Thoracic aorta (tissue), 2 donors: Measurements from ENCODE around the gene PRKCSH. TPM values are rescaled to one million over a fixed set of nuclear protein-coding genes. Genes with fewer than 3 reads are reported as not detected.

ENCODE experiments used
- ATAC-seq: fragments of 150-250 bp; one replicate; pipeline ENCODE4 v1.8.0; 2017; ENCODE audit warnings: low read depth; ENCODE audit not compliant: insufficient number of reproducible peaks, low FRiP score
- DNase-seq: peaks from one replicate; pipeline ENCODE4 v3.0.0-alpha.2; 2020; ENCODE audit warnings: low spot score
- H3K27ac ChIP-seq, 2 donors: fragments of 200-600 bp; sonication (generic); 1 replicate in 1 of 2; 2 replicates in 1 of 2; pipeline ENCODE4 v1.5.1; 2016; ENCODE audit warnings: mild to moderate bottlenecking in 2 of 2, moderate library complexity in 2 of 2
- H3K27me3 ChIP-seq: fragments of 200-600 bp; sonication (generic); replicated peaks from 2 replicates; pipeline ENCODE4 v1.6.0; 2016; ENCODE audit warnings: mild to moderate bottlenecking; ENCODE audit not compliant: insufficient read depth
- H3K36me3 ChIP-seq: fragments of 200-600 bp; sonication (generic); one replicate; pipeline ENCODE4 v1.5.1; 2016
- H3K4me1 ChIP-seq, 2 donors: fragments of 200-600 bp; sonication (generic); 1 replicate in 1 of 2; 2 replicates in 1 of 2; pipeline versions ENCODE4 v1.5.1 to v1.6.0; 2016; ENCODE audit warnings: low read depth in 2 of 2, mild to moderate bottlenecking in 1 of 2; ENCODE audit not compliant: control insufficient read depth in 1 of 2
- H3K4me3 ChIP-seq: fragments of 200-600 bp; sonication (generic); 2 replicates; pipeline ENCODE4 v1.5.1; 2016; ENCODE audit warnings: mild to moderate bottlenecking
- H3K9me3 ChIP-seq: fragments of 200-600 bp; sonication (generic); 2 replicates; pipeline ENCODE4 v1.5.1; 2016
- total RNA-seq, 2 donors: library from RNA; depleted of rRNA; stranded (reverse); fragments of >200 nt; gene quantifications; one replicate each; pipeline versions ENCODE4 v1.1.0 to v1.2.3, GENCODE V29; 2016
- TF ChIP-seq, protein P1 (sequence below): fragments of 200-600 bp; sonication (generic); IDR thresholded peaks from one replicate; pipeline ENCODE4 v1.5.1; 2019; ENCODE audit warnings: antibody characterized with exemption

Gene PRKCSH
- total RNA-seq = 100 to 1,000 TPM; 121 to 123 TPM

DNA sequence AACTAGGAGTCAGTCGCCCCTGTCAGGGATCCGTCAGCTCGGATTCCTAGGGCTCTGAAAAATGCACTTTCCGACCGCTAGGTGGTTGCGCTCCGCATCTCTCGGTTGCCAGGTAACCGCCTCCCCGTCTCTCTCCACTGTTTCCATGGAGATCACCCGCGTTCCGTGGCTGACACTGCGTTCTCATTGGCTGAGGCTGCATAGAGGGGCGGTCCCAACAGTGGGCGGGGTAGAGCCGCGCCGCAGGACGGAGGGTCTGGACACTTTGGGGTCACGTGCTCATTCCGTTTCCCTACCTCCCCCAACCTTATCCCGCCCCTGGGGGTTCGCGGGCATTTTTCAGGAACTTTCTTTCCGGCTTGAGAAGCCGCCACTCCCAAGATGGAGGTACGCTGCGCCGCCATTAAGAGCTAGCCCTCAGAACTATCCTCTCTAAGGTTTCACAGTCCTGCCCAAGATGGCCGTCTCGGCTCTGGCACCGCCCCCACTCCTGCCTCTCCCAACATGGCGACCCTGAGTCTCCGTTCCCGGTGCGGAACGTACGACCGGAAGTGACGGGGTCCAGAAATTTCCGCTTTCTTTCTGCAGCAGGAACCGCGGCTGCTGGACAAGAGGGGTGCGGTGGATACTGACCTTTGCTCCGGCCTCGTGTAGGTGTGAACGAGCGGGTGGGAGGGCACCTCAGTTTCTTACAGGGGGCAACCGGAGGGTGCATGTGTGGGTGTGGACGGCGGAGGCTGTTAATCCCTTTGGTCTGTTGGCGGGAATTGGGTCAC is at the start of gene PRKCSH, which contains the start of gene ODAD3:
PRKCSH (plus strand) TSS at position 579 of the 776 bp plus-strand sequence. CDS start 483 bp downstream, outside the sequence.
ODAD3 (minus strand) TSS at position 65 of the 776 bp plus-strand sequence. CDS start 105 bp downstream, outside the sequence.
- H3K27me3 ChIP-seq = no peaks in the 10 kb centered on the region
- peak; percentile 98 for ATAC-seq
- H3K27ac ChIP-seq = peak within 1 kb of the TSS; percentile 51 to 84
- peaks cover 9% of the 10 kb centered on the region for H3K36me3 ChIP-seq
- peak; percentile 98 for DNase-seq
- H3K4me1 ChIP-seq = peaks cover 7 to 21% of the 10 kb centered on the region in 2 donors
- TF ChIP-seq, protein P1, sequence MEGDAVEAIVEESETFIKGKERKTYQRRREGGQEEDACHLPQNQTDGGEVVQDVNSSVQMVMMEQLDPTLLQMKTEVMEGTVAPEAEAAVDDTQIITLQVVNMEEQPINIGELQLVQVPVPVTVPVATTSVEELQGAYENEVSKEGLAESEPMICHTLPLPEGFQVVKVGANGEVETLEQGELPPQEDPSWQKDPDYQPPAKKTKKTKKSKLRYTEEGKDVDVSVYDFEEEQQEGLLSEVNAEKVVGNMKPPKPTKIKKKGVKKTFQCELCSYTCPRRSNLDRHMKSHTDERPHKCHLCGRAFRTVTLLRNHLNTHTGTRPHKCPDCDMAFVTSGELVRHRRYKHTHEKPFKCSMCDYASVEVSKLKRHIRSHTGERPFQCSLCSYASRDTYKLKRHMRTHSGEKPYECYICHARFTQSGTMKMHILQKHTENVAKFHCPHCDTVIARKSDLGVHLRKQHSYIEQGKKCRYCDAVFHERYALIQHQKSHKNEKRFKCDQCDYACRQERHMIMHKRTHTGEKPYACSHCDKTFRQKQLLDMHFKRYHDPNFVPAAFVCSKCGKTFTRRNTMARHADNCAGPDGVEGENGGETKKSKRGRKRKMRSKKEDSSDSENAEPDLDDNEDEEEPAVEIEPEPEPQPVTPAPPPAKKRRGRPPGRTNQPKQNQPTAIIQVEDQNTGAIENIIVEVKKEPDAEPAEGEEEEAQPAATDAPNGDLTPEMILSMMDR = peak; percentile 97
- no peaks in the 10 kb centered on the region for H3K9me3 ChIP-seq
- H3K4me3 ChIP-seq = peak within 1 kb of the TSS; percentile 77

DNA sequence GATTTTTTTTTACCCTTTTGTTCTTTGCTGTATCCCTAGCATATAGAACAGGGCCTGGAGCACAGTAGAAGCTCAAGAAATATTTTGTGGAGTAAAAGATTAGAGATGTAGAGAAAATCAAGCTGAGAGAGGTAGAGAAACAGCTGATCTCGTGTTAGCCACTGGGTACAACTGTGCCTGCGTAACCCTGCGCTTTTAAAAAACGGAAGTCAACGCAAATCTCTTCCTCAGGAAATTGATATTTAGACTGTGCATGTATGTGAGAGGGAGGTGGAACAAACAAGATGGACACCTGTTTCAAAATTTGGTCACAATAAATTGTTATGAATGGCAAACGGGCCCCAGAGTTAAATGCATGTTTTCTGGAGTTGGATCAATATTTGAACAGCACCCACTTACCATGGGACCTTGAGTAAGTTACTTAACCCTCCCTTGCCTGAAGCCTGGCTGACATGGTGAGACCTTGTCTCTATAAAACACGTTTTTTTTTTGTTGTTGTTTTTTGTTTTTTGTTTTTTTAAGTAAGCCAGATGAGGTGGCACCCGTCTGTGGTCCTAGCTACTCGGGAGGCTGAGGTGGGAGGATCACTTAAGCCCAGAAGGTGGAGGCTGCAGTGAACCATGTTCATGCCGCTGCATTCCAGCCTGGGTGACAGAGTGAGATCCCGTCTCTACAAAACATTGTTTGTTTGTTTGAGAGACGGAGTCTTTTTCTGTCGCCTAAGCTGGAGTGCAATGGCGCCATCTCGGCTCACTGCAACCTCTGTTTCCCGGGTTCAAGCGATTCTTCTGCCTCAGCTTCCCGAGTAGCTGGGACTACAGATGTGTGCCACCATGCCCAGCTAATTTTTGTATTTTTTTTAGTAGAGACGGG is 48.0 kb upstream of the PRKCSH start:
- Histone ChIP-seq H3K9me3 (peaks cover 6% of the 10 kb centered on the region), H3K27me3 (no peaks in the 10 kb centered on the region), H3K4me3 (no peak overlapping the region), H3K4me1 (peaks cover 8 to 19% of the 10 kb centered on the region in 2 donors), H3K36me3 (no peaks in the 10 kb centered on the region), H3K27ac (no peak overlapping the region)
- TF ChIP-seq, protein P1 = no peak
- ATAC-seq = no peak
- DNase-seq = no peak

GRCh38 chr19:11390359-11390758 is 45.1 kb upstream of the PRKCSH start:
- TF ChIP-seq, protein P1 = no peak
- H3K4me1 ChIP-seq = no peaks in the 10 kb centered on the region
- no peaks in the 10 kb centered on the region for H3K27me3 ChIP-seq
- H3K9me3 ChIP-seq = peaks cover 6% of the 10 kb centered on the region
- H3K4me3 ChIP-seq = no peak overlapping the region
- H3K27ac ChIP-seq = no peak overlapping the region
- no peak for DNase-seq
- H3K36me3 ChIP-seq = no peaks in the 10 kb centered on the region
- no peak for ATAC-seq

DNA sequence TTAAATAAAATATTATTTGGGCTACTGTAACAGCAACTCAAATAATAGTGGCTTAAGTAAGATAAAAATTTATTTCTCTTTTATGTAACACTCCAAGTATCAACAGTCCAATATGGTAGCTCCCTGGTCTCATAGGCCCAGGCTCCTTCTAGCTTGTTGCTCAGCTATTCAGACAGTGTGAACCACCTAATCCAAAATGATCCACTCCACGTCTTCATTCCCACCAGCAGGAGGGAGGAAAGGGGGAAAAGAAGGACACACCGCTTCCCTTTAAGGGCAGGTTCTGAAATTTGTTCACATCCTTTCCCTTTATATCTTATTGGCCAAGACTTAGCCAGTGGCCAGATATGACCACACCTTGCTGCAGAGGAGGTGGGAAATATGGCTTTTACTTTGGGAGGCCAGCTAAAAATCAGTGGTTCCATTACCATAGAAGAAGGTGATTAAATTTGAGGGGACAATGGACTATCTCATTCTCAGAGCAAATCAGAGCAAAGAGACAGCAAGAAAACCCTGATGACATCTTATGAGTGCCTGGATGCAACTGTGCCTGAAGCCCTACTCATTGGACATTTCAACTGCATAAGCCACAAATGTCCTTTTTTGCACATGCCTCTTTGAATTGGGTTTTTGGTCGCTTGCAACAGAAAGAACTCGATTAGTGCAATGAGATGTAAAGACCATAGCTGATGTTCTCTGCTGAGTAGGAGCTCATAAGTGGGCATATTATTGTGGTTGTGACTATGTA is 44.3 kb upstream of the PRKCSH start:
- Histone ChIP-seq H3K4me1 (no peaks in the 10 kb centered on the region), H3K27ac (no peak overlapping the region), H3K36me3 (no peaks in the 10 kb centered on the region), H3K9me3 (peaks cover 6% of the 10 kb centered on the region), H3K4me3 (no peak overlapping the region), H3K27me3 (no peaks in the 10 kb centered on the region)
- TF ChIP-seq, protein P1 = no peak
- no peak for ATAC-seq
- DNase-seq = no peak
